HEK293 (cell line): ENCODE measurements around the gene CEP135.

ENCODE experiments used
- AEBP2 ChIP-seq: fragments of 450-650 bp; formaldehyde crosslinking; IDR thresholded peaks from 2 replicates; pipeline ENCODE4 v1.5.1; 2016; ENCODE audit warnings: missing biosample characterization, missing genetic modification characterization, borderline replicate concordance
- FEZF1 ChIP-seq: fragments of 450-650 bp; formaldehyde crosslinking; IDR thresholded peaks from 2 replicates; pipeline ENCODE4 v1.5.1; 2016; ENCODE audit warnings: missing biosample characterization, missing genetic modification characterization
- GLI2 ChIP-seq: fragments of 450-650 bp; formaldehyde crosslinking; IDR thresholded peaks from 2 replicates; pipeline ENCODE4; 2017; ENCODE audit warnings: missing biosample characterization, missing genetic modification characterization, low read depth, borderline replicate concordance
- MYNN ChIP-seq: fragments of 450-650 bp; formaldehyde crosslinking; IDR thresholded peaks from 2 replicates; pipeline ENCODE4 v1.5.1; 2016; ENCODE audit warnings: missing biosample characterization, missing genetic modification characterization, borderline replicate concordance
- MZF1 ChIP-seq: fragments of 450-650 bp; formaldehyde crosslinking; IDR thresholded peaks from 2 replicates; pipeline ENCODE4 v1.5.1; 2017; ENCODE audit warnings: missing biosample characterization, missing genetic modification characterization, borderline replicate concordance
- REST ChIP-seq: fragments of 450-650 bp; formaldehyde crosslinking; IDR thresholded peaks from 2 replicates; pipeline ENCODE4 v1.5.1; 2016; ENCODE audit warnings: missing biosample characterization, missing genetic modification characterization
- SCRT1 ChIP-seq: fragments of 450-650 bp; formaldehyde crosslinking; IDR thresholded peaks from 2 replicates; pipeline ENCODE4 v1.5.1; 2016; ENCODE audit warnings: missing biosample characterization, missing genetic modification characterization, borderline replicate concordance
- SP3 ChIP-seq: fragments of 450-650 bp; formaldehyde crosslinking; IDR thresholded peaks from 2 replicates; pipeline ENCODE4 v1.5.1; 2016; ENCODE audit warnings: missing biosample characterization, missing genetic modification characterization
- ZBTB21 ChIP-seq: fragments of 450-650 bp; formaldehyde crosslinking; IDR thresholded peaks from 2 replicates; pipeline ENCODE4 v1.5.1; 2017; ENCODE audit warnings: missing biosample characterization, missing genetic modification characterization
- ZBTB48 ChIP-seq: fragments of 450-650 bp; formaldehyde crosslinking; IDR thresholded peaks from 2 replicates; pipeline ENCODE4 v1.5.1; 2016; ENCODE audit warnings: missing biosample characterization, missing genetic modification characterization
- ZEB2 ChIP-seq: fragments of 450-650 bp; formaldehyde crosslinking; IDR thresholded peaks from 2 replicates; pipeline ENCODE4 v1.5.1; 2016; ENCODE audit warnings: missing biosample characterization, missing genetic modification characterization
- ZNF112 ChIP-seq: fragments of 450-650 bp; formaldehyde crosslinking; IDR thresholded peaks from 2 replicates; pipeline ENCODE4 v1.5.0; 2017; ENCODE audit warnings: missing biosample characterization, missing genetic modification characterization
- ZNF184 ChIP-seq: fragments of 450-650 bp; IDR thresholded peaks from 2 replicates; pipeline ENCODE4 v1.5.1; 2018; ENCODE audit warnings: missing biosample characterization, mild to moderate bottlenecking, missing genetic modification characterization
- ZNF202 ChIP-seq: fragments of 450-650 bp; formaldehyde crosslinking; IDR thresholded peaks from 2 replicates; pipeline ENCODE4 v1.5.1; 2016; ENCODE audit warnings: missing biosample characterization, missing genetic modification characterization, borderline replicate concordance
- ZNF292 ChIP-seq: fragments of 450-650 bp; formaldehyde crosslinking; IDR thresholded peaks from 2 replicates; pipeline ENCODE4 v1.5.1; 2016; ENCODE audit warnings: low read depth, missing biosample characterization, missing genetic modification characterization, borderline replicate concordance
- ZNF311 ChIP-seq: fragments of 450-650 bp; formaldehyde crosslinking; IDR thresholded peaks from 2 replicates; pipeline ENCODE4 v1.5.1; 2017; ENCODE audit warnings: missing biosample characterization, missing genetic modification characterization, borderline replicate concordance
- ZNF335 ChIP-seq: fragments of 450-650 bp; formaldehyde crosslinking; conservative IDR thresholded peaks from 2 replicates; pipeline ENCODE4 v1.5.1; 2016; ENCODE audit warnings: missing biosample characterization, missing genetic modification characterization
- ZNF341 ChIP-seq: fragments of 450-650 bp; formaldehyde crosslinking; IDR thresholded peaks from 2 replicates; pipeline ENCODE4; 2016; ENCODE audit warnings: low read depth, missing biosample characterization, missing genetic modification characterization
- ZNF514 ChIP-seq: fragments of 450-650 bp; formaldehyde crosslinking; IDR thresholded peaks from 2 replicates; pipeline ENCODE4 v1.5.1; 2016; ENCODE audit warnings: missing biosample characterization, missing genetic modification characterization
- ZNF529 ChIP-seq: fragments of 450-650 bp; formaldehyde crosslinking; IDR thresholded peaks from 2 replicates; pipeline ENCODE4 v1.5.1; 2017; ENCODE audit warnings: missing genetic modification characterization, missing biosample characterization; ENCODE audit not compliant: insufficient replicate concordance
- ZNF548 ChIP-seq: fragments of 450-650 bp; formaldehyde crosslinking; IDR thresholded peaks from 2 replicates; pipeline ENCODE4 v1.5.1; 2016; ENCODE audit warnings: missing biosample characterization, missing genetic modification characterization
- ZNF626 ChIP-seq: fragments of 450-650 bp; sonication (Bioruptor Pico); formaldehyde crosslinking; IDR thresholded peaks from 2 replicates; pipeline ENCODE4 v1.5.1; 2018; ENCODE audit warnings: missing biosample characterization, missing genetic modification characterization, inconsistent platforms
- ZNF670 ChIP-seq: fragments of 450-650 bp; formaldehyde crosslinking; IDR thresholded peaks from 2 replicates; pipeline ENCODE4 v1.5.1; 2016; ENCODE audit warnings: missing biosample characterization, missing genetic modification characterization, low read depth
- ZNF76 ChIP-seq: fragments of 450-650 bp; formaldehyde crosslinking; IDR thresholded peaks from 2 replicates; pipeline ENCODE4; 2016; ENCODE audit warnings: low read depth, missing biosample characterization, missing genetic modification characterization, borderline replicate concordance
- ZSCAN16 ChIP-seq: fragments of 450-650 bp; formaldehyde crosslinking; IDR thresholded peaks from 2 replicates; pipeline ENCODE4 v1.5.1; 2016; ENCODE audit warnings: missing biosample characterization, missing genetic modification characterization
- ZSCAN5A ChIP-seq: fragments of 450-650 bp; formaldehyde crosslinking; IDR thresholded peaks from 2 replicates; pipeline ENCODE4 v1.5.1; 2016; ENCODE audit warnings: missing biosample characterization, missing genetic modification characterization
- TF ChIP-seq, protein P1 (sequence below): fragments of 450-650 bp; formaldehyde crosslinking; IDR thresholded peaks from 2 replicates; pipeline ENCODE4 v1.5.1; 2016; ENCODE audit warnings: missing biosample characterization, missing genetic modification characterization
- TF ChIP-seq, protein P2 (sequence below): fragments of 450-650 bp; formaldehyde crosslinking; IDR thresholded peaks from 2 replicates; pipeline ENCODE4 v1.5.1; 2016; ENCODE audit warnings: missing biosample characterization, missing genetic modification characterization

Gene CEP135

DNA sequence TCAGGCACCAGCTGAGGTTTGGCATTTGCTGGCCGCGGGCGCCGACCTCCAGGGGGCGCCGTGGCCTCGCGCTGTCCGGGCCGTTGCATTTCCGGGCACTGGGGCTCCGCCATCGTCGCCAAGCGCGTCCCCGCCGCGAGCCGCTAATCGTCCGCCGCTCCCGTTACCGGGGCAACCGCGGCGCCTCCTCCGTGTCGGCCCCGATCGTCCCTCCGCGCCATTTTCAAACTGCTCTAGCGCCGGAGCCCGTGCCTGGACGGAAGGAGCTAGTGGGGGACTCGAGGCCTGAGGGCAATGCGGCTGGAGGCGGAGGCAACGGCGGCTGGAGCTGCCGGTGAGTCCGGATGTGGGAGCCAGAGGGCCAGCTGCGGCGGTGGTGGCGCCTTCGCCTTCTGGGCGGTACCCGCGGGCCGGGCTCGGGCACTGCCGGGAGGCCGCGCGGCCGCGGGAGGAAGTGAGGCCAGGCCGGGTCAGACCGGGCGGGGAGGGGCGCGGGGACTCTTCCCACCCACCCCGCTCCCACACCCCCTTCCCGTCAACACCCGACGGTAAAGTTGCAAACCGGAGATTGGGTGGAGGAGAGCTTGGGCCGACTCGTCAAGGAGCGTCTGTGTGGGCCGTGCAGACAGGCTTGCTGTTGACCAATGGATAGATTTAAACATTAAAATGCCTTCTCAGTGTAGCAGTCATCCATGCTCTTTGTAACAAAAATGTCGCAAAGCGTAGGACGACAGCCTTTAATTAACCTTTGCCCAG, at the start of gene CEP135 (continued):
- no peak for TF ChIP-seq ZBTB21 (tag by site-specific recombination)
- peak; percentile 89 for TF ChIP-seq ZNF335 (tag by site-specific recombination)
- peak; percentile 58; the same call in 1 of the 2 replicates for TF ChIP-seq MYNN
- TF ChIP-seq ZNF112 (tag by site-specific recombination): no peak
- TF ChIP-seq, protein P1, sequence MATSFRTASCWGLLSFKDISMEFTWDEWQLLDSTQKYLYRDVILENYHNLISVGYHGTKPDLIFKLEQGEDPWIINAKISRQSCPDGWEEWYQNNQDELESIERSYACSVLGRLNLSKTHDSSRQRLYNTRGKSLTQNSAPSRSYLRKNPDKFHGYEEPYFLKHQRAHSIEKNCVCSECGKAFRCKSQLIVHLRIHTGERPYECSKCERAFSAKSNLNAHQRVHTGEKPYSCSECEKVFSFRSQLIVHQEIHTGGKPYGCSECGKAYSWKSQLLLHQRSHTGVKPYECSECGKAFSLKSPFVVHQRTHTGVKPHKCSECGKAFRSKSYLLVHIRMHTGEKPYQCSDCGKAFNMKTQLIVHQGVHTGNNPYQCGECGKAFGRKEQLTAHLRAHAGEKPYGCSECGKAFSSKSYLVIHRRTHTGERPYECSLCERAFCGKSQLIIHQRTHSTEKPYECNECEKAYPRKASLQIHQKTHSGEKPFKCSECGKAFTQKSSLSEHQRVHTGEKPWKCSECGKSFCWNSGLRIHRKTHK (tag by site-specific recombination): no peak
- TF ChIP-seq ZNF292 (tag by site-specific recombination): no peak
- TF ChIP-seq ZSCAN5A: peak; percentile 61; the same call in 1 of the 2 replicates
- TF ChIP-seq ZNF626 (tag by site-specific recombination): no peak
- TF ChIP-seq ZNF76 (tag by site-specific recombination): peak; percentile 81
- no peak for TF ChIP-seq SCRT1
- no peak for TF ChIP-seq ZNF311
- TF ChIP-seq MZF1 (tag by site-specific recombination): no peak
- TF ChIP-seq SP3 (tag by site-specific recombination): peak; percentile 59
- no peak for TF ChIP-seq ZNF670
- TF ChIP-seq, protein P2, sequence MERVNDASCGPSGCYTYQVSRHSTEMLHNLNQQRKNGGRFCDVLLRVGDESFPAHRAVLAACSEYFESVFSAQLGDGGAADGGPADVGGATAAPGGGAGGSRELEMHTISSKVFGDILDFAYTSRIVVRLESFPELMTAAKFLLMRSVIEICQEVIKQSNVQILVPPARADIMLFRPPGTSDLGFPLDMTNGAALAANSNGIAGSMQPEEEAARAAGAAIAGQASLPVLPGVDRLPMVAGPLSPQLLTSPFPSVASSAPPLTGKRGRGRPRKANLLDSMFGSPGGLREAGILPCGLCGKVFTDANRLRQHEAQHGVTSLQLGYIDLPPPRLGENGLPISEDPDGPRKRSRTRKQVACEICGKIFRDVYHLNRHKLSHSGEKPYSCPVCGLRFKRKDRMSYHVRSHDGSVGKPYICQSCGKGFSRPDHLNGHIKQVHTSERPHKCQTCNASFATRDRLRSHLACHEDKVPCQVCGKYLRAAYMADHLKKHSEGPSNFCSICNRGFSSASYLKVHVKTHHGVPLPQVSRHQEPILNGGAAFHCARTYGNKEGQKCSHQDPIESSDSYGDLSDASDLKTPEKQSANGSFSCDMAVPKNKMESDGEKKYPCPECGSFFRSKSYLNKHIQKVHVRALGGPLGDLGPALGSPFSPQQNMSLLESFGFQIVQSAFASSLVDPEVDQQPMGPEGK (tag by site-specific recombination): 0 out of 2 replicates have a peak, but pooled peaks have one; percentile 15
- TF ChIP-seq ZNF514 (tag by site-specific recombination): no peak
- no peak for TF ChIP-seq ZSCAN16 (tag by site-specific recombination)
- TF ChIP-seq ZNF529 (tag by site-specific recombination): no peak
- TF ChIP-seq ZNF548: no peak
- peak; percentile 61 for TF ChIP-seq ZNF341 (tag by site-specific recombination)
- TF ChIP-seq AEBP2 (tag by site-specific recombination): no peak
- peak; percentile 94 for TF ChIP-seq ZEB2
- no peak for TF ChIP-seq GLI2 (tag by site-specific recombination)
- no peak for TF ChIP-seq REST
- no peak for TF ChIP-seq FEZF1 (tag by site-specific recombination)
- no peak for TF ChIP-seq ZNF184 (tag by site-specific recombination)
- no peak; the same call in 1 of the 2 replicates for TF ChIP-seq ZBTB48 (tag by site-specific recombination)
- TF ChIP-seq ZNF202 (tag by site-specific recombination): no peak
